ENCODE data around the gene BATF2. TPM values are rescaled to one million over a fixed set of nuclear protein-coding genes. Genes with fewer than 3 reads are reported as not detected.
A peak's percentile ranks its signal among the peaks of the same experiment; 100 is the strongest.

Gene BATF2
- total and polyA plus RNA-seq, 9 of the 15 experiments (the other 6 are each of a cell fraction or from before 2014, with no cell fraction given), result 1.7 to 8.9 (median 6.4) TPM

GRCh38 chr11:65045061-65045460 lies 48.3 kb upstream of the BATF2 start (continued):
- TF ChIP-seq TSHZ1 (CRISPR knock-in tag; IDR thresholded peaks at IDR 0.05) (no peak), GABPB2 (CRISPR knock-in tag; conservative IDR thresholded peaks at IDR 0.05) (no peak), TAF1 (IDR thresholded peaks at IDR 0.05; ENCODE audit: control insufficient read depth, extremely low read depth, insufficient read depth, low read length, severe bottlenecking) (no peak), NR2C1 (IDR thresholded peaks at IDR 0.05) (peak; percentile 80), NR2C1 (tag; IDR thresholded peaks at IDR 0.05) (peak; percentile 54), ZNF354B (CRISPR knock-in tag; IDR thresholded peaks at IDR 0.05) (no peak)

- Histone ChIP-seq H3K9ac (ENCODE audit: insufficient read depth in 1 of 2, low read depth in 2 of 2, low read length in 2 of 2) (peak overlapping the region in 1 of 2 experiments; percentile 37; a peak in 2 of 4 replicates), H3K4me2 (ENCODE audit: insufficient read depth, low read length) (no peak overlapping the region), H4K20me1 (replicated peaks; ENCODE audit: control insufficient read depth, insufficient read depth, low read length) (no peaks in the 10 kb centered on the region; the same call in 1 of the 2 replicates), H3K27me3 (ENCODE audit: control insufficient read depth in 2 of 2, insufficient read depth in 2 of 2, low read length in 2 of 2) (no peaks in the 10 kb centered on the region), H3K79me2 (ENCODE audit: control insufficient read depth, insufficient read depth, low read length) (peaks cover 24% of the 10 kb centered on the region), H3K27ac (ENCODE audit: extremely low read depth, low read depth, low read length) (peak overlapping the region; percentile 28; the same call in 1 of the 3 replicates), H3K4me3 (no peak overlapping the region), H3K9me3 (replicated peaks; ENCODE audit: control insufficient read depth, insufficient read depth, low read depth, low read length) (no peaks in the 10 kb centered on the region), H3K4me1 (replicated peaks in 1 of 2; ENCODE audit: control insufficient read depth in 2 of 2, insufficient read depth in 2 of 2, low read length in 2 of 2) (peaks cover 10 to 68% of the 10 kb centered on the region in 2 experiments; a peak in 4 of 5 replicates), H2AFZ (ENCODE audit: low read depth, low read length) (no peak overlapping the region), H3K36me3 (ENCODE audit: control insufficient read depth, insufficient read depth, low read length) (peaks cover 27% of the 10 kb centered on the region; the same call in 2 of the 3 replicates), H3K9me1 (ENCODE audit: control insufficient read depth, insufficient read depth, low read length) (no peaks in the 10 kb centered on the region)
- POLR2A ChIA-PET, result interaction anchor here (0.8 kb wide), 1 partner anchor 68 kb away, joined by 3 read pairs; the partner anchor contains the start of gene TM7SF2
- no TSS peak for BruUV-seq (replicated peaks)
- 88% methylated on average over 17 of the region's 23 CpGs for WGBS (ENCODE audit: insufficient coverage, low coverage, missing lambda C conversion rate)
- CTCF ChIA-PET (ENCODE audit: low intra/inter-chr PET ratio), result no interaction called here
- intact Hi-C loops (cut with micrococcal nuclease) (no loop called here), in situ Hi-C loops (cut with MboI) (no loop called here)
- peak in 3 of 4 experiments; percentile 36 to 45 (median 45) for DNase-seq (ENCODE audit: extremely low read depth in 1 of 4, low spot score in 3 of 4)
- FAIRE-seq, result peak; percentile 56
- ATAC-seq, result no peak
- TF ChIP-seq HSF4 (CRISPR knock-in tag; IDR thresholded peaks at IDR 0.05; ENCODE audit: borderline replicate concordance), result no peak
- TF ChIP-seq DPF2 (IDR thresholded peaks at IDR 0.05), result no peak
- TF ChIP-seq THAP7 (CRISPR knock-in tag; IDR thresholded peaks at IDR 0.05), result no peak
- TF ChIP-seq PRDM10 (IDR thresholded peaks at IDR 0.05; ENCODE audit: partially characterized antibody), result peak; percentile 76
- TF ChIP-seq MTA3 (IDR thresholded peaks at IDR 0.05; ENCODE audit: borderline replicate concordance), result no peak
Observed at GRCh38 chr11:65043881-65044501, 47.2 kb upstream of the BATF2 start.
